GM23338 (cell line): ENCODE data around the gene PSMG4. TPM values are rescaled to one million over a fixed set of nuclear protein-coding genes. Genes with fewer than 3 reads are reported as not detected.

Experiments used
- ATAC-seq: fragments of 200-7000 bp; cut with Tn5 transposase; 3 replicates; pipeline ENCODE4 v1.9.1; 2020
- DNase-seq: peaks from one replicate; pipeline ENCODE4 v3.0.0-alpha.2; 2015; ENCODE audit warnings: low spot score
- H2AFZ ChIP-seq: fragments of 200-600 bp; sonication (generic); 2 replicates; pipeline ENCODE4 v1.8.0; 2016; ENCODE audit warnings: antibody characterized with exemption, mild to moderate bottlenecking, moderate library complexity
- H3F3A ChIP-seq: fragments of 200-600 bp; sonication (generic); replicated peaks from 2 replicates; pipeline ENCODE4 v1.8.0; 2017; ENCODE audit warnings: antibody characterized with exemption, mixed run types, low read depth
- H3K27ac ChIP-seq: fragments of 200-600 bp; sonication (generic); 2 replicates; pipeline ENCODE4 v1.6.1; 2016; ENCODE audit warnings: low read depth
- H3K27me3 ChIP-seq: fragments of 200-600 bp; sonication (generic); 2 replicates; pipeline ENCODE4 v1.8.0; 2016; ENCODE audit warnings: mild to moderate bottlenecking, mixed run types, moderate library complexity; ENCODE audit not compliant: insufficient read depth
- H3K36me3 ChIP-seq: fragments of 200-600 bp; sonication (generic); 2 replicates; pipeline ENCODE4 v1.8.0; 2016; ENCODE audit warnings: mild to moderate bottlenecking; ENCODE audit not compliant: insufficient read depth
- H3K4me1 ChIP-seq: fragments of 200-600 bp; sonication (generic); 2 replicates; pipeline ENCODE4 v1.8.0; 2016; ENCODE audit warnings: mild to moderate bottlenecking, moderate library complexity; ENCODE audit not compliant: insufficient read depth
- H3K4me2 ChIP-seq: fragments of 200-600 bp; sonication (generic); 2 replicates; pipeline ENCODE4 v1.7.1; 2017; ENCODE audit warnings: mixed run types
- H3K4me3 ChIP-seq: fragments of 200-600 bp; sonication (generic); 2 replicates; pipeline ENCODE4 v1.6.1; 2016; ENCODE audit warnings: mixed run types
- H3K79me2 ChIP-seq: fragments of 200-600 bp; sonication (generic); replicated peaks from 2 replicates; pipeline ENCODE4 v1.8.0; 2017; ENCODE audit warnings: mild to moderate bottlenecking; ENCODE audit not compliant: insufficient read depth
- H3K9me2 ChIP-seq: fragments of 200-600 bp; sonication (generic); 2 replicates; pipeline ENCODE4 v1.8.0; 2017; ENCODE audit not compliant: insufficient read depth
- H4K20me1 ChIP-seq: fragments of 200-600 bp; sonication (generic); replicated peaks from 2 replicates; pipeline ENCODE4 v1.8.0; 2017; ENCODE audit warnings: mild to moderate bottlenecking; ENCODE audit not compliant: insufficient read depth
- H3K27ac Mint-ChIP-seq: 2 replicates; pipeline ENCODE4 v1.8.0; 2020; ENCODE audit warnings: inconsistent platforms, mild to moderate bottlenecking, moderate library complexity, mixed read lengths
- H3K27me3 Mint-ChIP-seq: 3 replicates; pipeline ENCODE4 v1.8.0; 2022; ENCODE audit warnings: low read depth, mild to moderate bottlenecking, moderate library complexity, mixed read lengths, inconsistent platforms; ENCODE audit not compliant: insufficient read depth, poor library complexity
- H3K36me3 Mint-ChIP-seq: 3 replicates; pipeline ENCODE4 v1.8.0; 2021; ENCODE audit warnings: low read depth, mild to moderate bottlenecking, inconsistent platforms, moderate library complexity, mixed read lengths
- H3K4me1 Mint-ChIP-seq: 3 replicates; pipeline ENCODE4 v1.8.0; 2020; ENCODE audit warnings: mild to moderate bottlenecking, inconsistent platforms, mixed read lengths
- H3K4me3 Mint-ChIP-seq: 3 replicates; pipeline ENCODE4 v1.8.0; 2021; ENCODE audit warnings: moderate library complexity, mild to moderate bottlenecking, inconsistent platforms, mixed read lengths
- H3K9me3 Mint-ChIP-seq: 3 replicates; pipeline ENCODE4 v1.8.0; 2020; ENCODE audit warnings: moderate library complexity, mild to moderate bottlenecking, inconsistent platforms, mixed read lengths
- CREB1 ChIP-seq: fragments of 250-450 bp; sonication (Bioruptor Pico); IDR thresholded peaks from 2 replicates; pipeline ENCODE4 v1.5.0; 2020; ENCODE audit warnings: low read depth, mild to moderate bottlenecking, moderate library complexity
- EZH2 ChIP-seq: fragments of 200-600 bp; sonication (generic); IDR thresholded peaks from one replicate; pipeline ENCODE4 v1.8.0; 2017; ENCODE audit warnings: antibody characterized with exemption, mild to moderate bottlenecking, low read depth; ENCODE audit not compliant: unreplicated experiment
- EZH2phosphoT487 ChIP-seq: fragments of 200-600 bp; sonication (generic); IDR thresholded peaks from one replicate; pipeline ENCODE4 v1.8.1; 2018; ENCODE audit warnings: antibody characterized with exemption; ENCODE audit not compliant: unreplicated experiment
- JUNB ChIP-seq: IDR thresholded peaks from one replicate; pipeline ENCODE4 v1.6.1; 2016; ENCODE audit warnings: antibody characterized with exemption; ENCODE audit not compliant: unreplicated experiment
- NANOG ChIP-seq: IDR thresholded peaks from 2 replicates; pipeline ENCODE4 v1.6.1; 2016; ENCODE audit warnings: antibody characterized with exemption, borderline replicate concordance
- POLR2AphosphoS5 ChIP-seq: IDR thresholded peaks from 2 replicates; pipeline ENCODE4 v1.6.1; 2016; ENCODE audit warnings: antibody characterized with exemption, low read depth
- STAT1 ChIP-seq: IDR thresholded peaks from one replicate; pipeline ENCODE4 v1.6.1; 2016; ENCODE audit warnings: antibody characterized with exemption; ENCODE audit not compliant: unreplicated experiment
- ZNF114 ChIP-seq: fragments of 250-450 bp; sonication (Bioruptor Pico); IDR thresholded peaks from 2 replicates; pipeline ENCODE4 v1.5.0; 2020; ENCODE audit warnings: mild to moderate bottlenecking, moderate library complexity
- ZNF331 ChIP-seq: fragments of 250-450 bp; sonication (Bioruptor Pico); IDR thresholded peaks from 2 replicates; pipeline ENCODE4 v1.5.0; 2020; ENCODE audit warnings: low read depth, mild to moderate bottlenecking, moderate library complexity
- polyA plus RNA-seq: library from polyadenylated mRNA; unstranded; fragments of >200 nt; fragmentation: Nextera tagmentation; extraction: Ambion mirVana; gene quantifications from 2 replicates; pipeline ENCODE4 v1.2.1, GENCODE V29; 2016
- total RNA-seq: library from RNA; depleted of rRNA; stranded (reverse); fragments of >200 nt; shearing (Covaris generic); gene quantifications from 2 replicates; pipeline ENCODE4 v1.2.3, GENCODE V29; 2014
- TF ChIP-seq, protein P1 (sequence below), 2 experiments: fragments of 200-600 bp in 1 of 2; sonication (generic) in 1 of 2; conservative IDR thresholded peaks; 2 replicates each; pipeline versions ENCODE4 v1.5.1 to v1.6.1; 2016 to 2017; ENCODE audit warnings: antibody characterized with exemption in 2 of 2, low read depth in 2 of 2, mild to moderate bottlenecking in 2 of 2, moderate library complexity in 1 of 2
- TF ChIP-seq, protein P2 (sequence below): IDR thresholded peaks from one replicate; pipeline ENCODE4 v1.6.1; 2018; ENCODE audit warnings: antibody characterized with exemption; ENCODE audit not compliant: unreplicated experiment
- TF ChIP-seq, protein P3 (sequence below): fragments of 250-450 bp; sonication (Bioruptor Pico); IDR thresholded peaks from 2 replicates; pipeline ENCODE4 v1.5.0; 2020; ENCODE audit warnings: mild to moderate bottlenecking, moderate library complexity
- TF ChIP-seq, protein P4 (sequence below): IDR thresholded peaks from 2 replicates; pipeline ENCODE4 v1.6.1; 2016; ENCODE audit warnings: antibody characterized with exemption

Gene PSMG4
- total and polyA plus RNA-seq, 2 experiments from 2014 or later, result 37.2 to 168 TPM

DNA sequence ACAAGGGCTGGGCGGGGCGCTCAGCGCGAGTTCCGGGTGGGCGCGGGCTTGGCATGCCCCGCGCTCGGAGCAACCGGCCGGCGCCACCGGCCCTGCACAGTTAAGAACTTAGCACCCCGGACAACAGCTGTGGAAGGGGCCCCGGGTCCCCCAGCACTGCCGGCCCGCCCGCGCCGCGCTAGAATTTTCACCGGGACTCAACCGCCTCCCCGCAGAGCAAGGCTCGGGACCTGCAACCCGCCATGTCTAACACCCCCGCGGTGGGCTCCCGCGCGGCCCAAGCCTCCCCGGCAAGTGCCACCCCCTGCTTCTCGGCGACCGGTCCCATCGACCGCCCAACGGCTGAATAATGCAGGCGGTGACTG, 5.2 kb upstream of the PSMG4 start:
- TF ChIP-seq, protein P1, sequence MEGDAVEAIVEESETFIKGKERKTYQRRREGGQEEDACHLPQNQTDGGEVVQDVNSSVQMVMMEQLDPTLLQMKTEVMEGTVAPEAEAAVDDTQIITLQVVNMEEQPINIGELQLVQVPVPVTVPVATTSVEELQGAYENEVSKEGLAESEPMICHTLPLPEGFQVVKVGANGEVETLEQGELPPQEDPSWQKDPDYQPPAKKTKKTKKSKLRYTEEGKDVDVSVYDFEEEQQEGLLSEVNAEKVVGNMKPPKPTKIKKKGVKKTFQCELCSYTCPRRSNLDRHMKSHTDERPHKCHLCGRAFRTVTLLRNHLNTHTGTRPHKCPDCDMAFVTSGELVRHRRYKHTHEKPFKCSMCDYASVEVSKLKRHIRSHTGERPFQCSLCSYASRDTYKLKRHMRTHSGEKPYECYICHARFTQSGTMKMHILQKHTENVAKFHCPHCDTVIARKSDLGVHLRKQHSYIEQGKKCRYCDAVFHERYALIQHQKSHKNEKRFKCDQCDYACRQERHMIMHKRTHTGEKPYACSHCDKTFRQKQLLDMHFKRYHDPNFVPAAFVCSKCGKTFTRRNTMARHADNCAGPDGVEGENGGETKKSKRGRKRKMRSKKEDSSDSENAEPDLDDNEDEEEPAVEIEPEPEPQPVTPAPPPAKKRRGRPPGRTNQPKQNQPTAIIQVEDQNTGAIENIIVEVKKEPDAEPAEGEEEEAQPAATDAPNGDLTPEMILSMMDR (conservative IDR thresholded peaks at IDR 0.05; ENCODE audit: low read depth in 2 of 2), result no peak
- TF ChIP-seq, protein P2, sequence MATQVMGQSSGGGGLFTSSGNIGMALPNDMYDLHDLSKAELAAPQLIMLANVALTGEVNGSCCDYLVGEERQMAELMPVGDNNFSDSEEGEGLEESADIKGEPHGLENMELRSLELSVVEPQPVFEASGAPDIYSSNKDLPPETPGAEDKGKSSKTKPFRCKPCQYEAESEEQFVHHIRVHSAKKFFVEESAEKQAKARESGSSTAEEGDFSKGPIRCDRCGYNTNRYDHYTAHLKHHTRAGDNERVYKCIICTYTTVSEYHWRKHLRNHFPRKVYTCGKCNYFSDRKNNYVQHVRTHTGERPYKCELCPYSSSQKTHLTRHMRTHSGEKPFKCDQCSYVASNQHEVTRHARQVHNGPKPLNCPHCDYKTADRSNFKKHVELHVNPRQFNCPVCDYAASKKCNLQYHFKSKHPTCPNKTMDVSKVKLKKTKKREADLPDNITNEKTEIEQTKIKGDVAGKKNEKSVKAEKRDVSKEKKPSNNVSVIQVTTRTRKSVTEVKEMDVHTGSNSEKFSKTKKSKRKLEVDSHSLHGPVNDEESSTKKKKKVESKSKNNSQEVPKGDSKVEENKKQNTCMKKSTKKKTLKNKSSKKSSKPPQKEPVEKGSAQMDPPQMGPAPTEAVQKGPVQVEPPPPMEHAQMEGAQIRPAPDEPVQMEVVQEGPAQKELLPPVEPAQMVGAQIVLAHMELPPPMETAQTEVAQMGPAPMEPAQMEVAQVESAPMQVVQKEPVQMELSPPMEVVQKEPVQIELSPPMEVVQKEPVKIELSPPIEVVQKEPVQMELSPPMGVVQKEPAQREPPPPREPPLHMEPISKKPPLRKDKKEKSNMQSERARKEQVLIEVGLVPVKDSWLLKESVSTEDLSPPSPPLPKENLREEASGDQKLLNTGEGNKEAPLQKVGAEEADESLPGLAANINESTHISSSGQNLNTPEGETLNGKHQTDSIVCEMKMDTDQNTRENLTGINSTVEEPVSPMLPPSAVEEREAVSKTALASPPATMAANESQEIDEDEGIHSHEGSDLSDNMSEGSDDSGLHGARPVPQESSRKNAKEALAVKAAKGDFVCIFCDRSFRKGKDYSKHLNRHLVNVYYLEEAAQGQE, result no peak
- no peak for TF ChIP-seq POLR2AphosphoS5
- no peak for TF ChIP-seq ZNF114 (CRISPR knock-in tag)
- no peak for TF ChIP-seq CREB1
- TF ChIP-seq EZH2, result no peak
- TF ChIP-seq, protein P3, sequence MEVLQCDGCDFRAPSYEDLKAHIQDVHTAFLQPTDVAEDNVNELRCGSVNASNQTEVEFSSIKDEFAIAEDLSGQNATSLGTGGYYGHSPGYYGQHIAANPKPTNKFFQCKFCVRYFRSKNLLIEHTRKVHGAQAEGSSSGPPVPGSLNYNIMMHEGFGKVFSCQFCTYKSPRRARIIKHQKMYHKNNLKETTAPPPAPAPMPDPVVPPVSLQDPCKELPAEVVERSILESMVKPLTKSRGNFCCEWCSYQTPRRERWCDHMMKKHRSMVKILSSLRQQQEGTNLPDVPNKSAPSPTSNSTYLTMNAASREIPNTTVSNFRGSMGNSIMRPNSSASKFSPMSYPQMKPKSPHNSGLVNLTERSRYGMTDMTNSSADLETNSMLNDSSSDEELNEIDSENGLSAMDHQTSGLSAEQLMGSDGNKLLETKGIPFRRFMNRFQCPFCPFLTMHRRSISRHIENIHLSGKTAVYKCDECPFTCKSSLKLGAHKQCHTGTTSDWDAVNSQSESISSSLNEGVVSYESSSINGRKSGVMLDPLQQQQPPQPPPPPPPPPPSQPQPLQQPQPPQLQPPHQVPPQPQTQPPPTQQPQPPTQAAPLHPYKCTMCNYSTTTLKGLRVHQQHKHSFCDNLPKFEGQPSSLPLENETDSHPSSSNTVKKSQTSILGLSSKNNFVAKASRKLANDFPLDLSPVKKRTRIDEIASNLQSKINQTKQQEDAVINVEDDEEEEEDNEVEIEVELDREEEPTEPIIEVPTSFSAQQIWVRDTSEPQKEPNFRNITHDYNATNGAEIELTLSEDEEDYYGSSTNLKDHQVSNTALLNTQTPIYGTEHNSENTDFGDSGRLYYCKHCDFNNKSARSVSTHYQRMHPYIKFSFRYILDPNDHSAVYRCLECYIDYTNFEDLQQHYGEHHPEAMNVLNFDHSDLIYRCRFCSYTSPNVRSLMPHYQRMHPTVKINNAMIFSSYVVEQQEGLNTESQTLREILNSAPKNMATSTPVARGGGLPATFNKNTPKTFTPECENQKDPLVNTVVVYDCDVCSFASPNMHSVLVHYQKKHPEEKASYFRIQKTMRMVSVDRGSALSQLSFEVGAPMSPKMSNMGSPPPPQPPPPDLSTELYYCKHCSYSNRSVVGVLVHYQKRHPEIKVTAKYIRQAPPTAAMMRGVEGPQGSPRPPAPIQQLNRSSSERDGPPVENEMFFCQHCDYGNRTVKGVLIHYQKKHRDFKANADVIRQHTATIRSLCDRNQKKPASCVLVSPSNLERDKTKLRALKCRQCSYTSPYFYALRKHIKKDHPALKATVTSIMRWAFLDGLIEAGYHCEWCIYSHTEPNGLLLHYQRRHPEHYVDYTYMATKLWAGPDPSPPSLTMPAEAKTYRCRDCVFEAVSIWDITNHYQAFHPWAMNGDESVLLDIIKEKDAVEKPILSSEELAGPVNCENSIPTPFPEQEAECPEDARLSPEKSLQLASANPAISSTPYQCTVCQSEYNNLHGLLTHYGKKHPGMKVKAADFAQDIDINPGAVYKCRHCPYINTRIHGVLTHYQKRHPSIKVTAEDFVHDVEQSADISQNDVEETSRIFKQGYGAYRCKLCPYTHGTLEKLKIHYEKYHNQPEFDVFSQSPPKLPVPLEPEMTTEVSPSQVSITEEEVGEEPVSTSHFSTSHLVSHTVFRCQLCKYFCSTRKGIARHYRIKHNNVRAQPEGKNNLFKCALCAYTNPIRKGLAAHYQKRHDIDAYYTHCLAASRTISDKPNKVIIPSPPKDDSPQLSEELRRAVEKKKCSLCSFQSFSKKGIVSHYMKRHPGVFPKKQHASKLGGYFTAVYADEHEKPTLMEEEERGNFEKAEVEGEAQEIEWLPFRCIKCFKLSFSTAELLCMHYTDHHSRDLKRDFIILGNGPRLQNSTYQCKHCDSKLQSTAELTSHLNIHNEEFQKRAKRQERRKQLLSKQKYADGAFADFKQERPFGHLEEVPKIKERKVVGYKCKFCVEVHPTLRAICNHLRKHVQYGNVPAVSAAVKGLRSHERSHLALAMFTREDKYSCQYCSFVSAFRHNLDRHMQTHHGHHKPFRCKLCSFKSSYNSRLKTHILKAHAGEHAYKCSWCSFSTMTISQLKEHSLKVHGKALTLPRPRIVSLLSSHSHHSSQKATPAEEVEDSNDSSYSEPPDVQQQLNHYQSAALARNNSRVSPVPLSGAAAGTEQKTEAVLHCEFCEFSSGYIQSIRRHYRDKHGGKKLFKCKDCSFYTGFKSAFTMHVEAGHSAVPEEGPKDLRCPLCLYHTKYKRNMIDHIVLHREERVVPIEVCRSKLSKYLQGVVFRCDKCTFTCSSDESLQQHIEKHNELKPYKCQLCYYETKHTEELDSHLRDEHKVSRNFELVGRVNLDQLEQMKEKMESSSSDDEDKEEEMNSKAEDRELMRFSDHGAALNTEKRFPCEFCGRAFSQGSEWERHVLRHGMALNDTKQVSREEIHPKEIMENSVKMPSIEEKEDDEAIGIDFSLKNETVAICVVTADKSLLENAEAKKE (CRISPR knock-in tag), result no peak
- TF ChIP-seq ZNF331 (CRISPR knock-in tag), result no peak
- no peak for TF ChIP-seq NANOG
- no peak for TF ChIP-seq EZH2phosphoT487
- no peak for TF ChIP-seq STAT1
- TF ChIP-seq, protein P4, sequence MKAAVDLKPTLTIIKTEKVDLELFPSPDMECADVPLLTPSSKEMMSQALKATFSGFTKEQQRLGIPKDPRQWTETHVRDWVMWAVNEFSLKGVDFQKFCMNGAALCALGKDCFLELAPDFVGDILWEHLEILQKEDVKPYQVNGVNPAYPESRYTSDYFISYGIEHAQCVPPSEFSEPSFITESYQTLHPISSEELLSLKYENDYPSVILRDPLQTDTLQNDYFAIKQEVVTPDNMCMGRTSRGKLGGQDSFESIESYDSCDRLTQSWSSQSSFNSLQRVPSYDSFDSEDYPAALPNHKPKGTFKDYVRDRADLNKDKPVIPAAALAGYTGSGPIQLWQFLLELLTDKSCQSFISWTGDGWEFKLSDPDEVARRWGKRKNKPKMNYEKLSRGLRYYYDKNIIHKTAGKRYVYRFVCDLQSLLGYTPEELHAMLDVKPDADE, result no peak
- no peak for TF ChIP-seq JUNB
- Histone ChIP-seq H3K4me2 (no peak overlapping the region), H3K9me2 (no peaks in the 10 kb centered on the region), H3K36me3 (no peaks in the 10 kb centered on the region), H3K4me3 (no peak overlapping the region), H3F3A (0 out of 2 replicates have a peak, but pooled peaks cover 2% of the 10 kb centered on the region), H3K27me3 (no peaks in the 10 kb centered on the region), H3K79me2 (no peaks in the 10 kb centered on the region), H4K20me1 (no peaks in the 10 kb centered on the region), H3K4me1 (peaks cover 7% of the 10 kb centered on the region), H3K27ac (no peak overlapping the region), H2AFZ (no peak overlapping the region)
- H3K4me1 Mint-ChIP-seq, result peaks cover 14% of the 10 kb centered on the region
- DNase-seq (no peak), ATAC-seq (no peak)
- peaks cover 8% of the 10 kb centered on the region for H3K9me3 Mint-ChIP-seq
- no peak overlapping the region for H3K4me3 Mint-ChIP-seq
- H3K27me3 Mint-ChIP-seq, result peaks cover 9% of the 10 kb centered on the region
- no peak overlapping the region for H3K27ac Mint-ChIP-seq
- peaks cover 10% of the 10 kb centered on the region for H3K36me3 Mint-ChIP-seq
